ENCODE measurements around the gene KCNMB2.

The KCNMB2 gene

DNA sequence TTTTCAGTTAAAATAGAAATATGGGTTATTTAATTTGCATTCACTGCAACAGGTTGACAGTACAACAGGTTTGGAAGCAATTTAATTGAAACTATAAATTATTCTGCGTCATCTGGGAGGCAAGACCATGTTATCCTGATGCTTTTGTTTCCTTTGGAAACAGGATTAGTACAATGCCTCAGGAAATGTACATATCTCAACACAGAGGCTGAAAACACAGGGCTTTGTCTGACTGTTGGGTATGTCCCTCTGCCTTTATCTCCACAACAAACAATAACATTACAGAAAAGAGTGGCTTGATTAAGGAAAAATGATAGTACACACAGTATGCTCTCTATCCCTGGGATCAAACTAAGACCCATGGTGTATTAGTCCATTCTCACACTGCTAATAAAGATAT, 95.7 kb downstream of the KCNMB2 start:
- Histone ChIP-seq H3K27me3 (ENCODE audit: insufficient read depth, poor library complexity, severe bottlenecking) (no peaks in the 10 kb centered on the region), H3K27ac (replicated peaks) (no peak overlapping the region), H3K4me3 (replicated peaks; ENCODE audit: insufficient read depth, low read length) (no peak overlapping the region)
- DNase-seq (ENCODE audit: low read depth in 1 of 2, low spot score in 1 of 2): no peak
- TF ChIP-seq, protein P1, sequence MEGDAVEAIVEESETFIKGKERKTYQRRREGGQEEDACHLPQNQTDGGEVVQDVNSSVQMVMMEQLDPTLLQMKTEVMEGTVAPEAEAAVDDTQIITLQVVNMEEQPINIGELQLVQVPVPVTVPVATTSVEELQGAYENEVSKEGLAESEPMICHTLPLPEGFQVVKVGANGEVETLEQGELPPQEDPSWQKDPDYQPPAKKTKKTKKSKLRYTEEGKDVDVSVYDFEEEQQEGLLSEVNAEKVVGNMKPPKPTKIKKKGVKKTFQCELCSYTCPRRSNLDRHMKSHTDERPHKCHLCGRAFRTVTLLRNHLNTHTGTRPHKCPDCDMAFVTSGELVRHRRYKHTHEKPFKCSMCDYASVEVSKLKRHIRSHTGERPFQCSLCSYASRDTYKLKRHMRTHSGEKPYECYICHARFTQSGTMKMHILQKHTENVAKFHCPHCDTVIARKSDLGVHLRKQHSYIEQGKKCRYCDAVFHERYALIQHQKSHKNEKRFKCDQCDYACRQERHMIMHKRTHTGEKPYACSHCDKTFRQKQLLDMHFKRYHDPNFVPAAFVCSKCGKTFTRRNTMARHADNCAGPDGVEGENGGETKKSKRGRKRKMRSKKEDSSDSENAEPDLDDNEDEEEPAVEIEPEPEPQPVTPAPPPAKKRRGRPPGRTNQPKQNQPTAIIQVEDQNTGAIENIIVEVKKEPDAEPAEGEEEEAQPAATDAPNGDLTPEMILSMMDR (IDR thresholded peaks at IDR 0.05; ENCODE audit: insufficient read depth, low read length): no peak
- TF ChIP-seq SPI1 (IDR thresholded peaks at IDR 0.05; ENCODE audit: borderline replicate concordance, low read depth): no peak
- TF ChIP-seq, protein P2, sequence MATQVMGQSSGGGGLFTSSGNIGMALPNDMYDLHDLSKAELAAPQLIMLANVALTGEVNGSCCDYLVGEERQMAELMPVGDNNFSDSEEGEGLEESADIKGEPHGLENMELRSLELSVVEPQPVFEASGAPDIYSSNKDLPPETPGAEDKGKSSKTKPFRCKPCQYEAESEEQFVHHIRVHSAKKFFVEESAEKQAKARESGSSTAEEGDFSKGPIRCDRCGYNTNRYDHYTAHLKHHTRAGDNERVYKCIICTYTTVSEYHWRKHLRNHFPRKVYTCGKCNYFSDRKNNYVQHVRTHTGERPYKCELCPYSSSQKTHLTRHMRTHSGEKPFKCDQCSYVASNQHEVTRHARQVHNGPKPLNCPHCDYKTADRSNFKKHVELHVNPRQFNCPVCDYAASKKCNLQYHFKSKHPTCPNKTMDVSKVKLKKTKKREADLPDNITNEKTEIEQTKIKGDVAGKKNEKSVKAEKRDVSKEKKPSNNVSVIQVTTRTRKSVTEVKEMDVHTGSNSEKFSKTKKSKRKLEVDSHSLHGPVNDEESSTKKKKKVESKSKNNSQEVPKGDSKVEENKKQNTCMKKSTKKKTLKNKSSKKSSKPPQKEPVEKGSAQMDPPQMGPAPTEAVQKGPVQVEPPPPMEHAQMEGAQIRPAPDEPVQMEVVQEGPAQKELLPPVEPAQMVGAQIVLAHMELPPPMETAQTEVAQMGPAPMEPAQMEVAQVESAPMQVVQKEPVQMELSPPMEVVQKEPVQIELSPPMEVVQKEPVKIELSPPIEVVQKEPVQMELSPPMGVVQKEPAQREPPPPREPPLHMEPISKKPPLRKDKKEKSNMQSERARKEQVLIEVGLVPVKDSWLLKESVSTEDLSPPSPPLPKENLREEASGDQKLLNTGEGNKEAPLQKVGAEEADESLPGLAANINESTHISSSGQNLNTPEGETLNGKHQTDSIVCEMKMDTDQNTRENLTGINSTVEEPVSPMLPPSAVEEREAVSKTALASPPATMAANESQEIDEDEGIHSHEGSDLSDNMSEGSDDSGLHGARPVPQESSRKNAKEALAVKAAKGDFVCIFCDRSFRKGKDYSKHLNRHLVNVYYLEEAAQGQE (IDR thresholded peaks at IDR 0.05; ENCODE audit: insufficient replicate concordance, low read depth): no peak
- TF ChIP-seq GABPA (IDR thresholded peaks at IDR 0.05; ENCODE audit: low read depth): no peak
- TF ChIP-seq POLR2AphosphoS5 (IDR thresholded peaks at IDR 0.05; ENCODE audit: low read depth): no peak

DNA sequence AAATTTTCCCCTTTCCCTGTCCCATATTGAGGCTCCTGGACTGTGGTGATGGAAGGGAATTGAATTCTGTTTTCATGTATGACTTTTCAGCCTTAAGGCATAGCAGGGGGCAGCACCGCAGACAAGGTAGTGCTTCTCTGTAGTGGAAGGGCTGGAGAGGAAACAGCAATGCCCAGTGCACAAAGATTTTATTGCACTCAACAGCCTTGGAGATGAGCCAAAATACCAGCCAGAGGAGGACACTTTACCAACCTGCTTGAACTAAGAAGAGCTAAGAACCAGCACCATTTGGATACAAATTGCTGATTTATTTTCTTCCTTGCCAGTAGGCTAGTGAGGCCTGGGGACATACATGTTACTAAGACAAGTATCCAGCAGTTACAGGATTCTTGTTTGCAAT, 98.7 kb downstream of the KCNMB2 start:
- Histone ChIP-seq H3K4me3 (replicated peaks; ENCODE audit: insufficient read depth, low read length) (no peak overlapping the region), H3K27ac (replicated peaks) (no peak overlapping the region), H3K27me3 (ENCODE audit: insufficient read depth, poor library complexity, severe bottlenecking) (no peaks in the 10 kb centered on the region)
- TF ChIP-seq SPI1 (IDR thresholded peaks at IDR 0.05; ENCODE audit: borderline replicate concordance, low read depth) (no peak), POLR2AphosphoS5 (IDR thresholded peaks at IDR 0.05; ENCODE audit: low read depth) (no peak), GABPA (IDR thresholded peaks at IDR 0.05; ENCODE audit: low read depth) (no peak)
- TF ChIP-seq, protein P1 (IDR thresholded peaks at IDR 0.05; ENCODE audit: insufficient read depth, low read length): no peak
- TF ChIP-seq, protein P2 (IDR thresholded peaks at IDR 0.05; ENCODE audit: insufficient replicate concordance, low read depth): no peak
- DNase-seq (ENCODE audit: low read depth in 1 of 2, low spot score in 1 of 2): no peak

DNA sequence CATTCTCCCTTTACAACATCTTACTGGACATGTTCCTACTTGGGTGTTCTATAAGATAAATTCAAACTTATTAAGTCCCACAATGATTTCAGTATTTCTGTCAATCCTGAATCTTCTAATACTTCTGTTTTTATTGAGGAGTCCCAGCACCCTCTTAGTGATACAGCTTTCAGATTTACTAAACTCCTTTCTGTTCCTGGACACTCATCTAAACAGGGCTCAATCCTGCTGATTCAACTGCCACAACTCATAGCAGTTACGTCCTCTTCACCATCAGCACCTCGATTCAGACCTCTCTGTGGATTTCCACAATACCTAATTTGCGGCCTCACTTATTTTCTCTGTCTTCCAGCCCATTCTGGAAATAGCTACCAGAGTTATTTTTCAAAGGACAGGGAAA, 101.6 kb downstream of the KCNMB2 start:
- Histone ChIP-seq H3K27me3 (ENCODE audit: insufficient read depth, poor library complexity, severe bottlenecking) (no peaks in the 10 kb centered on the region), H3K4me3 (replicated peaks; ENCODE audit: insufficient read depth, low read length) (no peak overlapping the region), H3K27ac (replicated peaks) (no peak overlapping the region)
- TF ChIP-seq, protein P2 (IDR thresholded peaks at IDR 0.05; ENCODE audit: insufficient replicate concordance, low read depth): no peak
- TF ChIP-seq, protein P1 (IDR thresholded peaks at IDR 0.05; ENCODE audit: insufficient read depth, low read length): no peak
- TF ChIP-seq POLR2AphosphoS5 (IDR thresholded peaks at IDR 0.05; ENCODE audit: low read depth) (no peak), SPI1 (IDR thresholded peaks at IDR 0.05; ENCODE audit: borderline replicate concordance, low read depth) (no peak), GABPA (IDR thresholded peaks at IDR 0.05; ENCODE audit: low read depth) (no peak)
- DNase-seq (ENCODE audit: low read depth in 1 of 2, low spot score in 1 of 2): no peak

All from HL-60 (cell line).